Measurements from ENCODE around the gene LRFN4. TPM values are rescaled to one million over a fixed set of nuclear protein-coding genes. Genes with fewer than 3 reads are reported as not detected.
A peak's percentile ranks its signal among the peaks of the same experiment; 100 is the strongest.

LRFN4 gene
- total RNA-seq, 1 donor from 2014 or later, result 36.2 TPM

- no peak for TF ChIP-seq CTCF (conservative IDR thresholded peaks at IDR 0.05)
- no peak overlapping the region for H3K4me3 Mint-ChIP-seq
- no peak for DNase-seq (ENCODE audit: low read depth, low spot score)
- H3K9me3 Mint-ChIP-seq, result no peaks in the 10 kb centered on the region
- H3K27me3 Mint-ChIP-seq (ENCODE audit: low read depth), result no peaks in the 10 kb centered on the region
- peak overlapping the region; percentile 84 for H3K27ac Mint-ChIP-seq (ENCODE audit: unreplicated experiment)
- H3K36me3 Mint-ChIP-seq (ENCODE audit: low read depth), result no peaks in the 10 kb centered on the region
- H3K4me1 Mint-ChIP-seq, result peaks cover 23% of the 10 kb centered on the region
Observed at GRCh38 chr11:66882561-66883015, 25.7 kb downstream of the LRFN4 start.

GRCh38 chr11:66883016-66883965 lies 26.4 kb downstream of the LRFN4 start:
- Mint-ChIP-seq H3K27me3 (ENCODE audit: low read depth) (no peaks in the 10 kb centered on the region), H3K27ac (ENCODE audit: unreplicated experiment) (peak overlapping the region; percentile 67), H3K4me3 (no peak overlapping the region), H3K9me3 (no peaks in the 10 kb centered on the region), H3K36me3 (ENCODE audit: low read depth) (no peaks in the 10 kb centered on the region), H3K4me1 (peaks cover 23% of the 10 kb centered on the region)
- TF ChIP-seq CTCF (conservative IDR thresholded peaks at IDR 0.05), result peak; percentile 73
- peak; percentile 80 for DNase-seq (ENCODE audit: low read depth, low spot score)

- Mint-ChIP-seq H3K9me3 (no peaks in the 10 kb centered on the region), H3K36me3 (ENCODE audit: low read depth) (no peaks in the 10 kb centered on the region), H3K4me3 (no peak overlapping the region), H3K4me1 (peaks cover 23% of the 10 kb centered on the region), H3K27ac (ENCODE audit: unreplicated experiment) (no peak overlapping the region), H3K27me3 (ENCODE audit: low read depth) (no peaks in the 10 kb centered on the region)
- no peak for TF ChIP-seq CTCF (conservative IDR thresholded peaks at IDR 0.05)
- no peak for DNase-seq (ENCODE audit: low read depth, low spot score)
Observed at GRCh38 chr11:66884443-66884842, 27.6 kb downstream of the LRFN4 start.

- Mint-ChIP-seq H3K4me1 (peaks cover 30% of the 10 kb centered on the region), H3K27me3 (ENCODE audit: low read depth) (no peaks in the 10 kb centered on the region), H3K36me3 (ENCODE audit: low read depth) (no peaks in the 10 kb centered on the region), H3K27ac (ENCODE audit: unreplicated experiment) (no peak overlapping the region), H3K9me3 (no peaks in the 10 kb centered on the region), H3K4me3 (no peak overlapping the region)
- no peak for TF ChIP-seq CTCF (conservative IDR thresholded peaks at IDR 0.05)
- DNase-seq (ENCODE audit: low read depth, low spot score), result no peak
Observed at GRCh38 chr11:66885469-66885868, 28.6 kb downstream of the LRFN4 start.

- no peaks in the 10 kb centered on the region for H3K36me3 Mint-ChIP-seq (ENCODE audit: low read depth)
- H3K4me1 Mint-ChIP-seq, result peaks cover 30% of the 10 kb centered on the region
- H3K4me3 Mint-ChIP-seq, result no peak overlapping the region
- no peak for TF ChIP-seq CTCF (conservative IDR thresholded peaks at IDR 0.05)
- H3K27ac Mint-ChIP-seq (ENCODE audit: unreplicated experiment), result no peak overlapping the region
- no peaks in the 10 kb centered on the region for H3K9me3 Mint-ChIP-seq
- DNase-seq (ENCODE audit: low read depth, low spot score), result no peak
- no peaks in the 10 kb centered on the region for H3K27me3 Mint-ChIP-seq (ENCODE audit: low read depth)
Observed at GRCh38 chr11:66885950-66886440, 29.1 kb downstream of the LRFN4 start.

Measured in neural crest cell (in vitro differentiated cells).